NCI-H1105 (cell line): ENCODE results near the gene DPP3.
A peak's percentile ranks its signal among the peaks of the same experiment; 100 is the strongest.

Experiments
- DNase-seq: peaks from one replicate; lab custom pipeline; 2025; lab: John Stamatoyannopoulos, UW

The DPP3 gene

DNA sequence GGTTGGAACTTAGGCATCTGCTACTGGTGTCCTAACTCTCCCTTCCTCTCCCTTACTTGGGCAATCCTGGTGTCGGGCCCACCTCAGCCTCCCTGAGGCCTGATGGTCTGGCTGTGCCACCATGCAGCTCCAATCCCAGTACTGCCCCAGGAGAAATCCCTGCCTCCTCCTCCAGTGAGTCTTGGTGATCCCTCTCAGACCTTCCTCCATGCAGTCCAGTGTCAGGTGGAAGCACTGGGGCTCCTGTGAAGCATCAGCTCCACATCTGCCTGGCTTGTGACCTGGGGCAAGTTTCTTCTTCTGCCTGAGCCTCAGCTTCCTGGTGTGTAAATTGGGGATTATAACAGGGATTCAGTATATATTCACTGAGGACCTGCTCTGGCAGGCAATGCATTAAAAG is 15.3 kb upstream of the DPP3 start:
- DNase-seq = no peak

- DNase-seq = no peak
Observed at GRCh38 chr11:66465373-66466224, 14.6 kb upstream of the DPP3 start.

DNA sequence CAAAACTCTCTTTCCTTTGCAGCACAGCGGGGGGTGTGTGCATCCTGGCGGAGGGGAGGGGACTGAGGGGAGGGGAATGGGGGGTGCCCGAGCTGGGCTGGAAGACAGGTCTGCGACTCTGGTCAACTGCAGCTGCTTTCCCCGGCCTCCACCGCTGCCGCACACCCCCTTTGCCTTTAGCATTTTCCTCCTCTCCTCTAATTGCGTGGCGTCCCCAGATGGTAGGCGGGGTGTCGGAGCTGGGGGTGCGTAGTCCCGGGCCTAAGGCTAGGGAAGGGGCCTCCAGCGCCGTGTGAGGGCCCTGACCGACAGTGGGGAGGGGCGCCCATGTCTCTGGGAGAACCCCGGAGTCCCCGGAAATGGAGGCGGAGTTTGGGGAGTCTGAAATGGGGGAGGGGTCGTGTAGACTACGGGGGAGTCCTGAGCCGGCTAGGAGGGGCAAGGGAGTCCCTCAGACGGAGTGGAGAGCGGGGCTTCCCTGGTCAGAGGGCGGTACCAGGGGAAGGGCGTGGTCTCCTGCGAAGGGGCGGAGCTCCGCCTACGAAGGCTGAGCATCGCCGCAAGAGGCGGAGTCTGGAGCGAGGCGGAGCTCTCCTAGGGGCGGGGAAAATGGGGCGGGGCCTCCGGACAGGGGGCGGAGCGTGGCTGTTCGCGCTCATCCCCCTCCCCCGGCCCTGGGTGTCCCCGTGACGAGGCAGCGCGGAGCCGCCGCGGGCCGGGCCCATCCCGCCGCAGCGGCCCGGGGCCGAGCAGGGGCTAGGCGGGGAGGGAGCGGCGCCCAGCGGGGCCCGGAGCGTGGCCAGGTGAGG is 13.8 kb upstream of the DPP3 start, which contains the start of gene PELI3:
Gene PELI3 (plus strand): TSS at position 681 of the 809 bp plus-strand sequence. CDS start 1,224 bp downstream, outside the sequence.
- peak; percentile 79 for DNase-seq

- DNase-seq = no peak
Observed at GRCh38 chr11:66467034-66467659, 13.1 kb upstream of the DPP3 start.

GRCh38 chr11:66467756-66468155 is 12.5 kb upstream of the DPP3 start:
- no peak for DNase-seq

GRCh38 chr11:66468691-66469090 is 11.5 kb upstream of the DPP3 start:
- DNase-seq = no peak

GRCh38 chr11:66469441-66469840 is 10.8 kb upstream of the DPP3 start:
- DNase-seq = no peak

DNA sequence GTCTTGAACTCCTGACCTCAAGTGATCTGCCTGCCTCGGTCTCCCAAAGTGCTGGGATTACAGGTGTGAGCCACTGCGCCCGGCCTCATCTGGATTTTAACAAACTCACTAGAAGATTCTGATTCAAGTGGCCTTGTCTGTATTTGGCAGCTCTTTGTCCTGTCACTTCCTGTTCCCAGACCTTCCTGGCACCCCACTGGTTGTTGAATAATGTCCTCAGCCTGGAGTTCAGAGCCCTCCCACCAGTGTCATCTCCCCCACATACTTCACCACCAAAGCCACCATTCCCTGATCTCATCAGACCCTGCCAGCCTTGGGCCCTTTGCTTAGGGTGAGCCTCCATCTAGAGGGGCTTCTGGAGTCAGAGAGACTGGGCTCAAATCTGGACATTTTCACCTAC is 10.2 kb upstream of the DPP3 start:
- DNase-seq = no peak

DNA sequence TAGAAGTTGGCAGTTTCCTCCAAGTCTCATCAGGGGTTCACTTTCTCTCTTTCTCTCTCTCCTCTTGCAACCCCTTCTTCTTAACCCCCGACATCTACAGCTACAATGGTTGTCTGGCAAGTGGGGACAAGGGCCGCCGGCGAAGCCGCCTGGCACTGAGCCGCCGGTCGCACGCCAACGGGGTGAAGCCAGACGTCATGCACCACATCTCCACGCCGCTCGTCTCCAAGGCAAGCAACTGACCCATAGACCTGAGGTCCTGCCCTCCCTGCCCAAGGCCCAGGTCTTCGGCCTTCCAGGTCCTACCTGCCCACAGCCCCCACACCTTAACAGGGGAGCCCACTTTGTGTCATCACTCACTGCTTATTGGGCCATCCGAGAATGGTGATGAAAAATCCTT is 9.1 kb upstream of the DPP3 start:
- no peak for DNase-seq

GRCh38 chr11:66472054-66472453 is 8.2 kb upstream of the DPP3 start:
- DNase-seq = no peak

- no peak for DNase-seq
Observed at GRCh38 chr11:66473167-66473566, 7.1 kb upstream of the DPP3 start.

GRCh38 chr11:66473608-66474515 is 6.4 kb upstream of the DPP3 start:
- no peak for DNase-seq

GRCh38 chr11:66475349-66476172 is 4.7 kb upstream of the DPP3 start:
- DNase-seq = no peak

DNA sequence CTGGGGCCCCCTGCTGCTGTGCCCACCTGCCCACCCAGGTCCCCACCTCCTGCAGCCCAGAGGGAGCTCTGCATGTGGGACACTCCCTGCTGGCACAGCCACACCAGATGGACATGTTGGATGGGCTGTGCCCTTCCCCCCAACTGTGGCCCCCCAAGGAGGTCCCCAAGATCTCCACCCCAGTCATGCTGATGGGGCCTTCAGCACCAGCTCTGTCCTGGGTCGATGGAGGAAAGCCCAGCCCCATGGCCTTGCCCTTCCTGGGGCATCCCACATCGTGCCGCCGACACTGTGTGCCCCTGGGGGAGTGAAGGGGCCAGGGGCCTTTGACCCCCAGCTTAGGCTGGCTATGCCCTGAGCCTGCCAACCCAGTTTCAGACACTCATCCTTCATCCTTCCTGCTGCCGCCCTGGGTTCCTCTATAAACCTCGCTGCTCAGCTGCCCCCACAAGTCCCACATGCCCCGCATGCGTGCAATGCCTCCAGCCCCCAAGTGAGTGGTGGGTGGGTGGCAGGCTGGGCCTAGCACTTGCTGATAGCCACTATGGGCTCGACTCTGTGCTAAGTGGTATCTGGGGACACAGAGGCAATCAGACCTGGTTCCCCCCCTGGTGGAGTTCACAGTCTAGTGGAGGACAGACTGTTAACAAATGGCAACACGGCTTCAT is 3.9 kb upstream of the DPP3 start:
- DNase-seq = no peak

DNA sequence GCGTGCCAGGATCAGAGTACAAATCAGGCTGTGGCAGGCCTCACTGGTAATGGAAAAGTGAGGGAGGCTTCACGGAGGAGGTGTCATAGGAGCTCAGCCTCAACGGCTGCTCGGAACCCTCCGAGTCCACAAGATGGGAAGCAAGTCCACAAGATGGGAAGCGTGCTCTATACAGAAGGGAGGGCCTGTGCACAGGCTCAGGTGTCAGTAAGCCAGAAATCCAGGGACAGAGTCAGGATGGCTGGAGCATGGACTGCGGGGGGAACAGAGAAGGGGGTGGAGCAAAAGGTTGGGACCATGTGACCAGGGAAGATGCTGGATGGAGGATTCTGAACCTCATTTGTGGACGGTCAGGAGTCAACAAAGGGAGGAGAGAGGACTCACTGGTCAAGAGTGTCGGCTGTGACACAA is 3.4 kb upstream of the DPP3 start:
- DNase-seq = no peak

DNA sequence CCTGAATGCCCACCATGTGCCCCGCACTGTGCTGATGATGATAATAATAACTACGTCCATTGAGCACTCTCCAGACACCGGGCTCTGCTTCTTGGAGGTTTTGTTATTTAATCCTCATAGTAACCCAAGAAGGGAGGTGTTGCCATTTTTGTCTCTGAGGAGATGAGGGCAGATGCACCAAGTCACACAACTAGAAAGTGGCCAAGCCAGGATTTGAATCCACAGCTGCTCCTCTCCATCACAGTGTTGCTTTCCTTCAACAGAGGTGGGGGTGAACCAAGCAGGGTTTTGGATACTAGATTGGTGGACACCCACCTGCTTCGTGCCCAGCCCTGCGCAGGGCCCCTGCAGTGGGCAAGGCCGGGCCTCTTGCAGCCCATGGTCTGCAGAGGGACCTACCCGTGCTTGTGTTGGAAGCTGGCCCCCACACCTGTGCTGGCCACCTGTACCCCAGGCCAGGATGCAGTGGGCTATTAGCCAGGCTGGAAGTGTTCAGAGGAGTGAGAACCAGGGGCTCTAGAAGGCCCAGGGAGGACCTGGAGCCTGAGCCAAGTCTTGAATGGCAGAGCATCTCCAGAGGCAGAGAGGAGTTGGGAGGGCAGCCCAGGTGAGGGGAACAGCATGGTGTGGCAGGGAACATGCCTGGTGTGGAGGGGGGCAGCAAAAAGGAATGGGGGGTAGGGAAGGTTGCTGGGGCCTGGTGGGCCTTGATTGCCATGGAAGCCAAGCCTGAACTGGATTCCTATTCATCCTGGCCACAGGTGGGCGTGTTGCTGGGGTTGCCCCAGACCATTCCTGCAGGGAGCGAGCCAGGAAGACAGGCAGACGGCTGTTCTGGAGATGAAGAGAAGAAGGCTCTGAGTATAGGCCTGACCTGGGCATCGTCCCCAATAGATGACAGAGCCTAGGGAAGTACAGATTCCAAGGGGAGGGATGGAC is 2.7 kb upstream of the DPP3 start:
- no peak for DNase-seq

DNA sequence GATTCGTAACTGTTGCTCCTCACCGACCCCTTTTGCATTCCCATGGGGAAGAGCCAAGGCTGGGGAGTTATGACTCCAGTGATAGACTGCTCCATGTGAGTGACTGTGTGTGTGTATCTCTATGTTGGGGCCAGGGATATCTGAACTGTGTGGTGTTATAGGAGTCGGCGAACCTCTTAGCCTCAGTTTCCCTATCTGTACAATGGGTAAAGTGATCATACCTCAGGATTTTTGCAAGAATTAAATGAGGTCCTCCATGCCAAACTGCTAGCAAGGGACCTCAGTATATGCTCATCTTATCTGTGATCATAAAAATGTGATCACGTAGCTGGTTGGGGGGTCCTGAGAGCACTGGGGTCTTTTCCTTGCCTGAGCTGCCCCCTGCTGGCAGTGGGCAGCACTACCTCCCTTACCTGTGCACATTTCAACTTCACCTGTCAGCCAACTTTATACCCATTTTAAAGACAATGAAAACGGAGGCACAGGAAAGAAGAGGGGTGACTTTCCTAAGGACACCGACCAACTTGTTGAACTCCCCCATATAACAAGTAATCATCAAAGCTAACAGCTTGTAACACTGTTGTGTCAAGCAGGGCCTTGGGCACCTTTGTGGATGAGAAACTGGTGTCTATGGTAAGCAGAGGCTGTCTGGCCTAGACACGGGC is 1.4 kb upstream of the DPP3 start:
- DNase-seq = no peak

GRCh38 chr11:66479394-66480116 is 679 bp upstream of the DPP3 start:
- DNase-seq = peak; percentile 87
